ENCODE measurements around the gene NARS2.
A peak's percentile ranks its signal among the peaks of the same experiment; 100 is the strongest.

GRCh38 chr11:78420255-78420764, 154.4 kb downstream of the NARS2 start:
- no peak for TF ChIP-seq EZH2 (IDR thresholded peaks at IDR 0.05; ENCODE audit: borderline replicate concordance, low read length)
- TF ChIP-seq, protein P1, sequence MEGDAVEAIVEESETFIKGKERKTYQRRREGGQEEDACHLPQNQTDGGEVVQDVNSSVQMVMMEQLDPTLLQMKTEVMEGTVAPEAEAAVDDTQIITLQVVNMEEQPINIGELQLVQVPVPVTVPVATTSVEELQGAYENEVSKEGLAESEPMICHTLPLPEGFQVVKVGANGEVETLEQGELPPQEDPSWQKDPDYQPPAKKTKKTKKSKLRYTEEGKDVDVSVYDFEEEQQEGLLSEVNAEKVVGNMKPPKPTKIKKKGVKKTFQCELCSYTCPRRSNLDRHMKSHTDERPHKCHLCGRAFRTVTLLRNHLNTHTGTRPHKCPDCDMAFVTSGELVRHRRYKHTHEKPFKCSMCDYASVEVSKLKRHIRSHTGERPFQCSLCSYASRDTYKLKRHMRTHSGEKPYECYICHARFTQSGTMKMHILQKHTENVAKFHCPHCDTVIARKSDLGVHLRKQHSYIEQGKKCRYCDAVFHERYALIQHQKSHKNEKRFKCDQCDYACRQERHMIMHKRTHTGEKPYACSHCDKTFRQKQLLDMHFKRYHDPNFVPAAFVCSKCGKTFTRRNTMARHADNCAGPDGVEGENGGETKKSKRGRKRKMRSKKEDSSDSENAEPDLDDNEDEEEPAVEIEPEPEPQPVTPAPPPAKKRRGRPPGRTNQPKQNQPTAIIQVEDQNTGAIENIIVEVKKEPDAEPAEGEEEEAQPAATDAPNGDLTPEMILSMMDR (IDR thresholded peaks at IDR 0.05; ENCODE audit: low read length) = peak; percentile 62
